Mesenchymal stem cell (in vitro differentiated cells and primary cell): ENCODE results near the gene DOCK3.

Experiments used
- DNase-seq: peaks from one replicate; pipeline ENCODE4 v3.0.0-alpha.2; 2013
- H2AFZ ChIP-seq: one replicate; pipeline ENCODE4 v1.6.1; 2013; ENCODE audit warnings: low read depth, mild to moderate bottlenecking, control low read depth, inconsistent platforms, low read length, moderate library complexity
- H2AK5ac ChIP-seq: 2 replicates; pipeline ENCODE4 v1.6.1; 2013; ENCODE audit warnings: low read length, moderate library complexity, mild to moderate bottlenecking, inconsistent platforms; ENCODE audit not compliant: severe bottlenecking
- H2BK120ac ChIP-seq: one replicate; pipeline ENCODE4 v1.6.1; 2013; ENCODE audit warnings: low read depth, mild to moderate bottlenecking, inconsistent platforms, low read length, moderate library complexity
- H2BK12ac ChIP-seq, 2 experiments: one replicate each; pipeline ENCODE4 v1.6.1; 2013; ENCODE audit warnings: inconsistent platforms in 2 of 2, low read length in 2 of 2, mild to moderate bottlenecking in 2 of 2, moderate library complexity in 2 of 2, control low read depth in 1 of 2
- H2BK15ac ChIP-seq: one replicate; pipeline ENCODE4 v1.6.1; 2013; ENCODE audit warnings: mild to moderate bottlenecking, low read depth, inconsistent platforms; ENCODE audit not compliant: poor library complexity, severe bottlenecking
- H2BK5ac ChIP-seq: 2 replicates; pipeline ENCODE4 v1.6.1; 2013; ENCODE audit warnings: low read depth, mild to moderate bottlenecking, low read length, control low read depth, inconsistent platforms; ENCODE audit not compliant: poor library complexity, severe bottlenecking
- H3K14ac ChIP-seq, 2 experiments: one replicate each; pipeline ENCODE4 v1.6.1; 2013; ENCODE audit warnings: inconsistent platforms in 2 of 2, low read length in 2 of 2, control low read depth in 1 of 2, mild to moderate bottlenecking in 1 of 2, moderate library complexity in 1 of 2
- H3K18ac ChIP-seq, 2 experiments: one replicate each; pipeline ENCODE4 v1.6.1; 2013; ENCODE audit warnings: inconsistent platforms in 2 of 2, low read length in 2 of 2, control low read depth in 1 of 2, low read depth in 1 of 2, mild to moderate bottlenecking in 1 of 2
- H3K23ac ChIP-seq, 2 experiments: one replicate each; pipeline ENCODE4 v1.6.1; 2013; ENCODE audit warnings: inconsistent platforms in 2 of 2, low read length in 2 of 2, mild to moderate bottlenecking in 2 of 2, moderate library complexity in 2 of 2, control low read depth in 1 of 2
- H3K27ac ChIP-seq: 2 replicates; pipeline ENCODE4 v1.5.1; 2013; ENCODE audit warnings: mild to moderate bottlenecking, moderate library complexity, low read length, control low read depth, inconsistent platforms; ENCODE audit not compliant: poor library complexity, severe bottlenecking
- H3K27me3 ChIP-seq, 2 experiments: 2 replicates each; pipeline versions ENCODE4 v1.6.1 to v1.7.0; 2013; ENCODE audit warnings: low read length in 2 of 2, mild to moderate bottlenecking in 2 of 2, moderate library complexity in 2 of 2, control low read depth in 1 of 2, inconsistent platforms in 1 of 2; ENCODE audit not compliant: control insufficient read depth in 1 of 2, insufficient read depth in 1 of 2
- H3K36me3 ChIP-seq, 2 experiments: 2 replicates each; pipeline versions ENCODE4 v1.6.1 to v1.7.0; 2013; ENCODE audit warnings: low read length in 2 of 2, control low read depth in 1 of 2, inconsistent platforms in 1 of 2, low read depth in 1 of 2, mild to moderate bottlenecking in 1 of 2; ENCODE audit not compliant: insufficient read depth in 2 of 2, control insufficient read depth in 1 of 2
- H3K4ac ChIP-seq, 2 experiments: one replicate each; pipeline ENCODE4 v1.6.1; 2013; ENCODE audit warnings: inconsistent platforms in 2 of 2, low read length in 2 of 2, mild to moderate bottlenecking in 2 of 2, moderate library complexity in 2 of 2, control low read depth in 1 of 2, low read depth in 1 of 2
- H3K4me1 ChIP-seq: 2 replicates; pipeline ENCODE4 v1.6.1; 2013; ENCODE audit warnings: low read depth, low read length, control low read depth; ENCODE audit not compliant: control insufficient read depth, insufficient read depth
- H3K4me2 ChIP-seq: 2 replicates; pipeline ENCODE4 v1.6.1; 2013; ENCODE audit warnings: low read length, mild to moderate bottlenecking, inconsistent platforms; ENCODE audit not compliant: poor library complexity, severe bottlenecking
- H3K4me3 ChIP-seq, 2 experiments: 2 replicates each; pipeline versions ENCODE4 v1.5.1 to v1.7.0; 2013; ENCODE audit warnings: low read length in 2 of 2, mild to moderate bottlenecking in 2 of 2, control low read depth in 1 of 2, low read depth in 1 of 2; ENCODE audit not compliant: insufficient read depth in 1 of 2
- H3K79me1 ChIP-seq: replicated peaks from 2 replicates; pipeline ENCODE4 v1.6.1; 2013; ENCODE audit warnings: mild to moderate bottlenecking, control low read depth, low read length, inconsistent platforms; ENCODE audit not compliant: poor library complexity, severe bottlenecking
- H3K9ac ChIP-seq: 2 replicates; pipeline ENCODE4 v1.7.0; 2013; ENCODE audit warnings: mild to moderate bottlenecking, low read length, moderate library complexity
- H3K9me3 ChIP-seq: 2 replicates; pipeline ENCODE4 v1.7.0; 2013; ENCODE audit warnings: mild to moderate bottlenecking, low read length; ENCODE audit not compliant: control insufficient read depth
- H4K8ac ChIP-seq: one replicate; pipeline ENCODE4 v1.6.1; 2013; ENCODE audit warnings: inconsistent platforms, mild to moderate bottlenecking, low read length, moderate library complexity
- H4K91ac ChIP-seq: one replicate; pipeline ENCODE4 v1.6.1; 2013; ENCODE audit warnings: mild to moderate bottlenecking, low read length, inconsistent platforms
- WGBS: methylation state at CpG from one replicate; pipeline ENCODE4 v1.1.7; 2013; ENCODE audit warnings: mixed read lengths; 5-methylcytosine and 5-hydroxymethylcytosine counted together

DOCK3 gene

DNA sequence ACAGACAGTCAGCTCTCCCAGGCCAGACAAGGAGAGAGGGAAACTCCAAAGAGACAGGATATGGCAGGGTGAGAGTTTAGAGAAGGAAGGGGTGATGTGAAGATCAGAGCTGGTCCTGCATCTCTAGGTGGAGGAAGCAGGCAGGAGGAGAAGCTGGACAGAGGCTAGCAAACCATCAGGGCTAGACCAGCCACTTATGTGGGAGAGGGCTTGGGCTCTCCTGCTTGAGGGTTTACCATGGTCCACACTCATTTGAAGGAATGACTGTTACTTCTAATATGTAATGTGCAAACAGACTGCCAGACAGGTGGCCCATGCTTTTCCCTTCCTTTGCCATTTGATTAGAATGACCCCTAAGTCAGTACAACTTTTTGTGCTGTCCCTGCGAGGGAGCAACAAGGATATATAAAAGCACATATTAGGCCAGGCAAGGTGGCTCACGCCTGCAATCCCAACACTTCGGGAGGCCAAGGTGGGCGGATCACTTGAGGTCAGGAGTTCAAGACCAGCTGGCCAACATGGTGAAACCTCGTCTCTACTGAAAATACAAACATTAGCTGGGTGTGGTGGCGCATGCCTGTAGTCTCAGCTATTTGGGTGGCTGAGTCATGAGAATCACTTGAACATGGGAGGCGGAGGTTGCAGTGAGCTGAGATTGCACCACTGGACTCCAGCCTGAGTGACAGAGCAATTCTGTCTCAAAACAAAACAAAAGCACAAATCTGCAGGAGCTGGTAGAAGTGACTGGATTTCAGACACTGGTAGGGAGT, 669.4 kb downstream of the DOCK3 start:
- Histone ChIP-seq H3K9me3 (no peaks in the 10 kb centered on the region), H3K4ac (peak overlapping the region; percentile 46 to 77), H2BK120ac (no peak overlapping the region), H2BK5ac (no peak overlapping the region), H3K14ac (no peak overlapping the region), H3K4me2 (no peak overlapping the region), H2BK12ac (peak overlapping the region; percentile 91 to 92), H3K79me1 (no peaks in the 10 kb centered on the region), H3K27me3 (no peaks in the 10 kb centered on the region), H3K36me3 (no peaks in the 10 kb centered on the region), H3K4me3 (no peak overlapping the region), H2AFZ (no peak overlapping the region), H3K18ac (peak overlapping the region; percentile 57 to 86), H4K91ac (peak overlapping the region; percentile 25), H3K23ac (no peak overlapping the region), H2AK5ac (no peak overlapping the region), H3K9ac (peak overlapping the region; percentile 61), H3K4me1 (peaks cover 13% of the 10 kb centered on the region), H2BK15ac (no peak overlapping the region), H4K8ac (no peak overlapping the region), H3K27ac (no peak overlapping the region)
- WGBS = 25% methylated on average over 7 of the region's 7 CpGs
- DNase-seq = peak; percentile 86

GRCh38 chr3:51350751-51351150, 676.0 kb downstream of the DOCK3 start:
- no peaks in the 10 kb centered on the region for H3K36me3 ChIP-seq
- no peak overlapping the region for H2BK12ac ChIP-seq
- H2AFZ ChIP-seq = no peak overlapping the region
- H3K4me3 ChIP-seq = no peak overlapping the region
- H3K27me3 ChIP-seq = no peaks in the 10 kb centered on the region
- no peaks in the 10 kb centered on the region for H3K9me3 ChIP-seq
- no peak overlapping the region for H3K27ac ChIP-seq
- H3K4me1 ChIP-seq = no peaks in the 10 kb centered on the region
- no peak overlapping the region for H3K14ac ChIP-seq
- no CpG with 5 or more reads among the region's 1 CpG for WGBS
- no peak overlapping the region for H3K23ac ChIP-seq
- no peak overlapping the region for H3K4ac ChIP-seq
- no peak overlapping the region for H4K8ac ChIP-seq
- no peaks in the 10 kb centered on the region for H3K79me1 ChIP-seq
- no peak overlapping the region for H2AK5ac ChIP-seq
- no peak for DNase-seq
- H3K9ac ChIP-seq = no peak overlapping the region
- H3K4me2 ChIP-seq = no peak overlapping the region
- no peak overlapping the region for H3K18ac ChIP-seq
- H2BK120ac ChIP-seq = no peak overlapping the region
- H2BK5ac ChIP-seq = no peak overlapping the region
- H4K91ac ChIP-seq = no peak overlapping the region
- no peak overlapping the region for H2BK15ac ChIP-seq

GRCh38 chr3:51353131-51353530, 678.4 kb downstream of the DOCK3 start:
- WGBS = 90% methylated on average over 3 of the region's 4 CpGs

DNA sequence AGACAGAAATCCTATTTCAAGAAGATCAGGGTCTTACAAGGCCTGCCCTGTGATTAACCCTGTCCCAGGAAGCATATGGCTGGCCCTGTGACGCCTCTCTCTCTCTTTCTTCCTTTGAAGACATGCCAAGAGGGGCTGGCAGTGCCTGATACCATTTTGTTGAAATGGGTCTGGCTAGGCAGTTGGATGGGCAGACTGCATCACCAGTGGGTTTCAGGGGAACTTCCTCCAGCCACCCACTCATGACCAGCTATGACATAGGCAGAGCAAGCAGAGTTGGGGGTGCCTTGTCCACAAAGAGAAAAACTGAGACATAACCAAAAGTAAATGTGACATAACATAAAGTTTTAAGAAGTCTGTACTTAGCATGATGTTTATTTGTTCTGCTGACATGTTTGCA, 679.0 kb downstream of the DOCK3 start:
- Histone ChIP-seq H2BK15ac (no peak overlapping the region), H3K18ac (no peak overlapping the region), H3K27ac (no peak overlapping the region), H3K14ac (no peak overlapping the region), H3K4me3 (no peak overlapping the region), H3K23ac (no peak overlapping the region), H3K36me3 (no peaks in the 10 kb centered on the region), H3K9me3 (no peaks in the 10 kb centered on the region), H3K9ac (no peak overlapping the region), H4K8ac (no peak overlapping the region), H3K27me3 (no peaks in the 10 kb centered on the region), H2BK12ac (no peak overlapping the region), H4K91ac (no peak overlapping the region), H2BK5ac (no peak overlapping the region), H3K79me1 (no peaks in the 10 kb centered on the region), H3K4me2 (no peak overlapping the region), H3K4ac (no peak overlapping the region), H3K4me1 (no peaks in the 10 kb centered on the region), H2AFZ (no peak overlapping the region), H2AK5ac (no peak overlapping the region), H2BK120ac (no peak overlapping the region)
- 86% methylated on average over 1 of the region's 1 CpG for WGBS
- DNase-seq = no peak

More at GRCh38 chr3:51353131-51353530, 678.4 kb downstream of the DOCK3 start:
- Histone ChIP-seq H3K4ac (no peak overlapping the region), H2BK15ac (no peak overlapping the region), H2BK5ac (no peak overlapping the region), H3K79me1 (no peaks in the 10 kb centered on the region), H2AFZ (no peak overlapping the region), H4K8ac (no peak overlapping the region), H2BK120ac (no peak overlapping the region), H3K18ac (no peak overlapping the region), H3K9ac (no peak overlapping the region), H3K14ac (no peak overlapping the region), H3K4me3 (no peak overlapping the region), H3K9me3 (no peaks in the 10 kb centered on the region), H3K23ac (no peak overlapping the region), H2BK12ac (no peak overlapping the region), H4K91ac (no peak overlapping the region), H3K4me2 (no peak overlapping the region), H3K27me3 (no peaks in the 10 kb centered on the region), H2AK5ac (no peak overlapping the region), H3K36me3 (no peaks in the 10 kb centered on the region), H3K4me1 (no peaks in the 10 kb centered on the region), H3K27ac (no peak overlapping the region)
- no peak for DNase-seq
